ENCODE results near the gene CHIC2.

Gene CHIC2

DNA sequence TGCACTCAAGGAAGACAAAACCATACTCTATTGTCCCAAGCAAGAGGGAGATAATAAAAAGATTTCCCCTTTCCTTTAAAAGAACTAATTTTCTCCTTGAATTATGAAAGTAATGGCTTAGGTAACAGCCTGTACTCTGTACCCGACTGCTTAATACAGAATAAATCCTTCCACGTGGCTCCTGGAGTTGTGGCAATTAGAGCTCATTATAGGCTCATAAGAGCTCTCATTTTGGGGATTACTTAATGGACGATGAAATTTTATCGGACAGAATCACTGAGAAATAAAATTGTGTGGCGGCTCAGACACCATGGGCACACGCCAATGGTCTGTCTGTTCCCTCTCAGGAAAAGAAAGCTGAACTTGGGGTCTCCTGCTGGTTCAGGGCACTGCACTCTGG, 32.7 kb upstream of the CHIC2 start:
- no peaks in the 10 kb centered on the region for H3K36me3 Mint-ChIP-seq (ENCODE audit: low read depth)
- peaks cover 90% of the 10 kb centered on the region for H3K27me3 Mint-ChIP-seq
- peaks cover 50% of the 10 kb centered on the region for H3K4me1 Mint-ChIP-seq (ENCODE audit: low read depth)
- H3K27ac Mint-ChIP-seq = no peak overlapping the region
- H3K4me3 Mint-ChIP-seq = no peak overlapping the region
- H3K9me3 Mint-ChIP-seq = no peaks in the 10 kb centered on the region

GRCh38 chr4:54096295-54096962, 32.0 kb upstream of the CHIC2 start:
- peaks cover 90% of the 10 kb centered on the region for H3K27me3 Mint-ChIP-seq
- H3K36me3 Mint-ChIP-seq (ENCODE audit: low read depth) = no peaks in the 10 kb centered on the region
- no peaks in the 10 kb centered on the region for H3K9me3 Mint-ChIP-seq
- no peak overlapping the region for H3K27ac Mint-ChIP-seq
- no peak overlapping the region for H3K4me3 Mint-ChIP-seq
- peaks cover 53% of the 10 kb centered on the region for H3K4me1 Mint-ChIP-seq (ENCODE audit: low read depth)

- Mint-ChIP-seq H3K36me3 (ENCODE audit: low read depth) (no peaks in the 10 kb centered on the region), H3K9me3 (no peaks in the 10 kb centered on the region), H3K27ac (no peak overlapping the region), H3K27me3 (peaks cover 89% of the 10 kb centered on the region), H3K4me1 (ENCODE audit: low read depth) (peaks cover 52% of the 10 kb centered on the region), H3K4me3 (no peak overlapping the region)
Measured at GRCh38 chr4:54095110-54095825, 30.9 kb upstream of the CHIC2 start.

DNA sequence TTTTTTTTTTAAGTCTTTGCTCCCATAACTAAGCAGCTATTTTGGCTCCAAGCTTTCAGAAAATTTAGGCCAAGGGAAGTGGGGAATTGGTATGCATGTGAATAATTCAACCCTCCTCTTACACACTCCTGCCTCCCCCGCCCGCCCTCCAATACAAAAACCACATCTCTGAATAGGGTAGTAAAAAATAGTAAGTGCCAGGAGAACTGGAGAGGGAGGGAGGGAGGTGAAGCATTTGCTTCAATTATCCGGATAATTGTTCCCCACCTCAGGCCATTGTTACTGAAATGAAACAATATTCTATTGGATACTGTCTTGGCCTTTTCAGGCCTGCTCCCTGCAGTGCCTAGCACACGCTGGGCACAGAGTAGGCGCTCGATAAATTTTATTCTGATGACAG, 30.0 kb upstream of the CHIC2 start:
- peaks cover 85% of the 10 kb centered on the region for H3K27me3 Mint-ChIP-seq
- peaks cover 50% of the 10 kb centered on the region for H3K4me1 Mint-ChIP-seq (ENCODE audit: low read depth)
- H3K36me3 Mint-ChIP-seq (ENCODE audit: low read depth) = no peaks in the 10 kb centered on the region
- H3K4me3 Mint-ChIP-seq = no peak overlapping the region
- no peaks in the 10 kb centered on the region for H3K9me3 Mint-ChIP-seq
- no peak overlapping the region for H3K27ac Mint-ChIP-seq

DNA sequence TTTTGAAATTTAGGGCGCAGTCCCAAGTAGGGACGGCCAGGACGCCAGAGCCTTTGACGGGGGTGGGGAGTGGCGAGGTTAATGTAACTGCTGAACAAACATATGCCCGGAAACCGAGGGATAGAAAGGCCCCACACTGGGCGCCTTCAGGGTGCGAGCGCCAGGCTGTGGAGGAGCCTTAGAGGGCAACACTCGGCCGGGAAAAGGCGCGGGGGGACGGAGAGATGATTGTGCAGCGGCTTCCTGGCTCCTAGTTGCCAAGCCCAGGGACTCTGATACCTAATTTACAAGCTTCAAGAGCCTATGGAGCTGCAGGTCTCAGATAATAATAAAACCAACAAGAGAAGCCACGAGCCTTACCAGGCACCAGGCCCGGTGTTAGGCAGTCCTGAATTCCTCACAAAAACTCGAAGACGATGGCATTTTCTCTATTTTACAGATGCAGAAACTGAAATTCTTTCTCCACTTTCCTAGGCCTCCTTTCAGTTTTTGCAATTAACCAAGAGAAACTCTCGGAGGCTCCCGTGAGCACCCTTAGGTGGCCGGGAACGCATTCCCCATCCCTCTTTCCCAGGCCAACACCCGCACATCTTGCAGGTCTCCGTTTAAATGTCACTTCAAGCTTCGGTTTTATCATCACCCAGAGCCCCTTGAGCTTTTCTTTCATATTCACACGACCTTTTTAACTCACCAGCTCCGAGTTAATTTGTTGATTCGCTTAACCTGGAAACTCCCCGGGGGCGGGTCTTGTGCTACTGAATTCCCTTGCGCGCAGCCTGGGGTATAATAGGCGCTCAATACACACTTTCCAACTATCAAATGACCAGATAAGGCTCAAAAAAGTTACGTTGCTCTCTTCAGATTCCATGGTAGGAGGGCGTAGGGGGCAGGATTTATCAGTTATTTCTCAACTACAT, 29.2 kb upstream of the CHIC2 start:
- H3K36me3 Mint-ChIP-seq (ENCODE audit: low read depth) = no peaks in the 10 kb centered on the region
- no peak overlapping the region for H3K27ac Mint-ChIP-seq
- H3K9me3 Mint-ChIP-seq = no peaks in the 10 kb centered on the region
- H3K4me3 Mint-ChIP-seq = peak overlapping the region; percentile 61
- peaks cover 80% of the 10 kb centered on the region for H3K27me3 Mint-ChIP-seq
- peaks cover 41% of the 10 kb centered on the region for H3K4me1 Mint-ChIP-seq (ENCODE audit: low read depth)

DNA sequence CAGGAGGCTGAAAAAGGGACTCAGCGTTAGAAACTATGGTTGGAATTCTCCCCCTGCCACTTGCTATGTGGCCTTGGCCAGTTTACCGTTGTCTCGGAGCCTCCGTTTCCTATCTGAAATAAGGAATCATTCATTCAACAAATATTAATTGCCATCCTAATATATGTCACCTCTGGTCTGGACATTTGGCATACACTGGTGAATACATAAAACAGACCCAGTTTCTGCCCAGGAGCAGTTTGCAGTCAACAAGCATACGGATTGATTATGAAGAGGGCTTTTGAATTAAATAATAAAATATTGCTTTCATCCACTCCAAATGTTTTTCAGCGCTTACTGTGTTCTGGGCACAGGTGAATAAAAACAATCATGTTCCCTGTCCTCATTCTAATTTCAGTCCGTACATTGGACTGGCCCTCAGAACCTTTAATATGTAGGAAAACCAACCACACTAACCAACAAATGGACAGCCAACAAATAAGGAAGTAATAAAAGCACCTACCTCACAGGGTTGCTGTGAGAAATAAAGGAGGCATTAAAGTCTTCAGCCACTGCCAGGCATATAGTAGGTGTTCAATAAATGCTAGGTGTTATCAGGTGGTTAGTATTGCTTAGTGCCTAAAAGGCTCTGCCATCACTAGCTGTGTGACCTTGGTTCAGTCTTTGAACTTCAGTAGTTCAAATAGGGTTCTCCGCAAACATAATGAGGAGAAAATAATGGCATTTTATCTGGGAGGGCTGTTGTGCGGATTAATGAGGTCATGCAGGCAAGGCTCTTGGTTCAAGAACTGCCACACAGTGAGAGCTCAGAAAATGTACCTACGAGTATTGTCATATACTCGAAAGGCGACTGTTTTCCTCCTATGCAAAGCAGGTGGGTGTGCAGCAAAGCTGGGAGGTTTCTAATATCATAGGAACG, 28.3 kb upstream of the CHIC2 start:
- Mint-ChIP-seq H3K27ac (no peak overlapping the region), H3K4me1 (ENCODE audit: low read depth) (peaks cover 40% of the 10 kb centered on the region), H3K27me3 (peaks cover 78% of the 10 kb centered on the region), H3K36me3 (ENCODE audit: low read depth) (no peaks in the 10 kb centered on the region), H3K4me3 (peak overlapping the region; percentile 86), H3K9me3 (no peaks in the 10 kb centered on the region)

GRCh38 chr4:54091637-54092404, 27.4 kb upstream of the CHIC2 start:
- H3K27me3 Mint-ChIP-seq = peaks cover 74% of the 10 kb centered on the region

GRCh38 chr4:54090804-54091623, 26.6 kb upstream of the CHIC2 start:
- H3K36me3 Mint-ChIP-seq (ENCODE audit: low read depth) = no peaks in the 10 kb centered on the region
- no peaks in the 10 kb centered on the region for H3K9me3 Mint-ChIP-seq
- H3K27ac Mint-ChIP-seq = peak overlapping the region; percentile 18
- H3K27me3 Mint-ChIP-seq = peaks cover 74% of the 10 kb centered on the region
- H3K4me1 Mint-ChIP-seq (ENCODE audit: low read depth) = peaks cover 37% of the 10 kb centered on the region
- H3K4me3 Mint-ChIP-seq = peak overlapping the region; percentile 86

More at GRCh38 chr4:54091637-54092404, 27.4 kb upstream of the CHIC2 start:
- H3K4me3 Mint-ChIP-seq = peak overlapping the region; percentile 86
- no peaks in the 10 kb centered on the region for H3K9me3 Mint-ChIP-seq
- peaks cover 40% of the 10 kb centered on the region for H3K4me1 Mint-ChIP-seq (ENCODE audit: low read depth)
- H3K36me3 Mint-ChIP-seq (ENCODE audit: low read depth) = no peaks in the 10 kb centered on the region
- peak overlapping the region; percentile 8 for H3K27ac Mint-ChIP-seq

GRCh38 chr4:54090404-54090803, 26.0 kb upstream of the CHIC2 start:
- Mint-ChIP-seq H3K27ac (no peak overlapping the region), H3K27me3 (peaks cover 70% of the 10 kb centered on the region), H3K36me3 (ENCODE audit: low read depth) (no peaks in the 10 kb centered on the region), H3K4me3 (no peak overlapping the region), H3K4me1 (ENCODE audit: low read depth) (peaks cover 36% of the 10 kb centered on the region), H3K9me3 (no peaks in the 10 kb centered on the region)

- Mint-ChIP-seq H3K4me3 (no peak overlapping the region), H3K36me3 (ENCODE audit: low read depth) (no peaks in the 10 kb centered on the region), H3K27ac (no peak overlapping the region), H3K27me3 (peaks cover 64% of the 10 kb centered on the region), H3K4me1 (ENCODE audit: low read depth) (peaks cover 36% of the 10 kb centered on the region), H3K9me3 (no peaks in the 10 kb centered on the region)
Measured at GRCh38 chr4:54089875-54090274, 25.5 kb upstream of the CHIC2 start.

GRCh38 chr4:54085284-54085683, 20.9 kb upstream of the CHIC2 start:
- Mint-ChIP-seq H3K4me3 (no peak overlapping the region), H3K9me3 (no peaks in the 10 kb centered on the region), H3K36me3 (ENCODE audit: low read depth) (no peaks in the 10 kb centered on the region), H3K4me1 (ENCODE audit: low read depth) (no peaks in the 10 kb centered on the region), H3K27me3 (peaks cover 32% of the 10 kb centered on the region), H3K27ac (no peak overlapping the region)

GRCh38 chr4:54082168-54082567, 17.8 kb upstream of the CHIC2 start:
- Mint-ChIP-seq H3K27ac (no peak overlapping the region), H3K9me3 (no peaks in the 10 kb centered on the region), H3K36me3 (ENCODE audit: low read depth) (no peaks in the 10 kb centered on the region)

GRCh38 chr4:54077812-54078211, 13.4 kb upstream of the CHIC2 start:
- Mint-ChIP-seq H3K4me1 (ENCODE audit: low read depth) (no peaks in the 10 kb centered on the region), H3K36me3 (ENCODE audit: low read depth) (no peaks in the 10 kb centered on the region), H3K4me3 (no peak overlapping the region), H3K9me3 (no peaks in the 10 kb centered on the region), H3K27ac (no peak overlapping the region), H3K27me3 (peaks cover 17% of the 10 kb centered on the region)

More at GRCh38 chr4:54082168-54082567, 17.8 kb upstream of the CHIC2 start:
- no peaks in the 10 kb centered on the region for H3K4me1 Mint-ChIP-seq (ENCODE audit: low read depth)
- H3K27me3 Mint-ChIP-seq = peaks cover 25% of the 10 kb centered on the region
- H3K4me3 Mint-ChIP-seq = no peak overlapping the region
